ENCODE data around the gene ERCC6L2.

The ERCC6L2 gene

GRCh38 chr9:95935861-95936578, 60.5 kb downstream of the ERCC6L2 start:
- DNase-seq (ENCODE audit: low read depth, low spot score) = no peak
- H3K4me3 ChIP-seq (ENCODE audit: low read depth, low read length) = no peak overlapping the region
- TF ChIP-seq CTCF (IDR thresholded peaks at IDR 0.05; ENCODE audit: insufficient read depth, low read length, missing control alignments) = no peak
- CTCF ChIA-PET = interaction anchor here (0.9 kb wide), 1 partner anchor 35 kb away, joined by 3 read pairs; no protein-coding TSS in a partner anchor
- POLR2A ChIA-PET = no interaction called here

DNA sequence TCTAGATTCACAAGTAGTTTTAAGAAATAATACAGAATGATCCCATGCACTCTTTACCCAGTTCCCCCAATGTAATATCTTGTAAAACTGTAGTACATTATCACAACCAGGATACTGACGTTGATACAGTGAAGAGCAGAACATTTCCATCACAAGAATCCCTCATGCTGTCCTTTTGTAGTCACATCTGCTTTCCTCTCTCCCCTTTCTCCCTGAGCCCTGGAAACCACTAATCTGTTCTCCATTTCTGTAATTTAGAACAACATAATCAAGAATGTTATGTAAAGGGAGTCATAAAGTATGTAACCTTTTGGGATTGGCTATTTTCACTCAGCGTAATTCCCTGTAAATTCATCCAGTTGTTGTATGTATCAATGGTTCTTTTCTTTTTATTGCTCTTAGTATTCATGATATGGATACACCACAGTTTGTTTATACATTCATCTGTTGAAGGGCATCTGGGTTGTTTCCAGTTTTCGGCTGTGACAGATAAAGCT, 61.1 kb downstream of the ERCC6L2 start:
- no peak for DNase-seq (ENCODE audit: low read depth, low spot score)
- CTCF ChIA-PET = interaction anchor here (1.3 kb wide), 1 partner anchor 55 kb away, joined by 3 read pairs; no protein-coding TSS in a partner anchor
- no peak overlapping the region for H3K4me3 ChIP-seq (ENCODE audit: low read depth, low read length)
- POLR2A ChIA-PET = no interaction called here
- no peak for TF ChIP-seq CTCF (IDR thresholded peaks at IDR 0.05; ENCODE audit: insufficient read depth, low read length, missing control alignments)

DNA sequence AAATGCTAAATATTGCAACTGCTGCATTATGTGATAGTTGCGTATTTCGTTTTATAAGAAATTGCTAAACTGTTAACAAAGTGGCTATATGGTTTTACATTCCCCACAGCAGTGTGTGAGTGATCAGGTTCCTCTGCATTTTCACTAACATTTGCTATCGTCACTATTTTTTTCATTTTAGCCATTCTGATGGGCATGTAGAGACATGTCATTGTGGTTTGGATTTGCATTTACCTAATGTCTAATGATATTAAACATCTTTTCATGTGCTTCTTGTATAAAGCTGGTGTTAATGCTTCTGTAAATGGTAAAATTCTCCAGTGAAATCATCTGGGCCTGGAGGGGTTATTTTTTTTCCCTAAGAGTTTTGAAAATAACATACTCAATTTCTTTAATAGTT, 61.6 kb downstream of the ERCC6L2 start:
- H3K4me3 ChIP-seq (ENCODE audit: low read depth, low read length) = no peak overlapping the region
- TF ChIP-seq CTCF (IDR thresholded peaks at IDR 0.05; ENCODE audit: insufficient read depth, low read length, missing control alignments) = no peak
- ChIA-PET CTCF (interaction anchor here (1.3 kb wide), 1 partner anchor 55 kb away, joined by 3 read pairs; no protein-coding TSS in a partner anchor), POLR2A (no interaction called here)
- no peak for DNase-seq (ENCODE audit: low read depth, low spot score)

- H3K4me3 ChIP-seq (ENCODE audit: low read depth, low read length) = no peak overlapping the region
- DNase-seq (ENCODE audit: low read depth, low spot score) = no peak
- no peak for TF ChIP-seq CTCF (IDR thresholded peaks at IDR 0.05; ENCODE audit: insufficient read depth, low read length, missing control alignments)
- CTCF ChIA-PET = interaction anchor here (0.9 kb wide), 1 partner anchor 134 kb away, joined by 3 read pairs; no protein-coding TSS in a partner anchor
- POLR2A ChIA-PET = no interaction called here
These were observed 63.2 kb downstream of the ERCC6L2 start for GRCh38 chr9:95938724-95939123.

DNA sequence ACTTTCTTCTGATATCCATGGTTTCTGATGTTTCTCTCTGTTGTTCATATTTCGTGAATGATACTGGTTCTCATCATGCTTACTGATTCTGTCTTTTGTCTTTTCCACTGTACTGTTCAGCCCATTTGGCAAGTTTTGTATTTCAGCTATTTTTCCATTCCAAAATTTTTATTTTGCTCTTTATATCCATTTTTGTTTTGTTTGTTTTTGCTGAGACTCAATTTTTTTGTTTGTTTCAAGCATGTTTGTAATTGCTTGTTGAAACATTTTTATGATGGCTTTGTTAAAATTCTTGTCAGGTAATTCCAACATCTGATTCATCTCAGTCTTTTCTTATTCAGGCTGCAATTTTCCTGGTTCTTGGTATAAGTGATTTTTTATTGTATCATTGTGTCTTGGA, 64.0 kb downstream of the ERCC6L2 start:
- POLR2A ChIA-PET = no interaction called here
- TF ChIP-seq CTCF (IDR thresholded peaks at IDR 0.05; ENCODE audit: insufficient read depth, low read length, missing control alignments) = no peak
- no peak for DNase-seq (ENCODE audit: low read depth, low spot score)
- no peak overlapping the region for H3K4me3 ChIP-seq (ENCODE audit: low read depth, low read length)
- CTCF ChIA-PET = interaction anchor here (0.9 kb wide), 1 partner anchor 134 kb away, joined by 3 read pairs; no protein-coding TSS in a partner anchor

GRCh38 chr9:95940265-95940664, 64.8 kb downstream of the ERCC6L2 start:
- POLR2A ChIA-PET = no interaction called here
- TF ChIP-seq CTCF (IDR thresholded peaks at IDR 0.05; ENCODE audit: insufficient read depth, low read length, missing control alignments) = no peak
- DNase-seq (ENCODE audit: low read depth, low spot score) = no peak
- CTCF ChIA-PET = no interaction called here
- H3K4me3 ChIP-seq (ENCODE audit: low read depth, low read length) = no peak overlapping the region

Measured in AG04449 (cell line).